NCI-H2029 treated with DMSO at 0.1 percent for 48 hours (cell line): Measurements from ENCODE around the gene IVD.
A peak's percentile ranks its signal among the peaks of the same experiment; 100 is the strongest.

Source experiments
- DNase-seq: peaks from one replicate; lab custom pipeline; 2025; lab: John Stamatoyannopoulos, UW

IVD gene

DNA sequence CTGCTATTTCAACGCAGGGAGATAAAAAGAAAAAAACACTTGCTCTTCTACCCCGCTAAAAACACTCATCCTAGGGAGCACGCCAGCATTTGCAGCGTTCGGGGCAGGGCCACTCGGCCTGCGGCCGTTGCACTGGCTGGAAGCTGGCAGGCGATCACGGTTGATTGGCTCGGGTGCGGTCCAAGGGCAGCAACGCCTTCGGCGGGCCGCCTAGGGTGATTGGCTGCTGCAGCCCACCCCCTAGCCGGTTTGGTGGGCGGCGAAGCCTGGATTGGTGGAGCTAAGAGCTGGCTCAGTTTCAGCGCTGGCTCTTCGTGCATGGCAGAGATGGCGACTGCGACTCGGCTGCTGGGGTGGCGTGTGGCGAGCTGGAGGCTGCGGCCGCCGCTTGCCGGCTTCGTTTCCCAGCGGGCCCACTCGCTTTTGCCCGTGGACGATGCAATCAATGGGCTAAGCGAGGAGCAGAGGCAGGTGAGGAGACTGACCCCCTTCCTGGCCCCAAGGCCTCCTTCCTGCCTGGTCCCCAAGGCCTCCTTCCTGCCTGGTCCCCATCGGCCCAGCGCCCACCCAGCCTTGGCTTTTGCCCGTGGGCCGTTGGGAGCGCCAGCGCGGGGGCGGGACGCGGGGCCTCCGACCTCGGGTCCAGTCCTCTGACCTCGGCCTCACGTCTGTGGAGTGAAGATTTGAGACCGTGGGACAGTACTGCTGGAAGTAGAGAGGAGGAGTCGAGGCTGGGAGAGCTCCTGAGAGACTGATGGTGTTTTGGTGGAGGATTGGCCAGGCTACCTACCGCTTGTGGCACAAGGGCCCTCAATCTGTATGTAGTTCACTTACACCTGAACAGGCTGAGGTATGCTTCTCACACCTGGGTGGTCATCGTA is at the start of gene IVD:
TSS of gene IVD (plus strand) at position 295 of the 881 bp plus-strand sequence. CDS start at position 328, 33 bp downstream.
- DNase-seq, result peak; percentile 60

DNA sequence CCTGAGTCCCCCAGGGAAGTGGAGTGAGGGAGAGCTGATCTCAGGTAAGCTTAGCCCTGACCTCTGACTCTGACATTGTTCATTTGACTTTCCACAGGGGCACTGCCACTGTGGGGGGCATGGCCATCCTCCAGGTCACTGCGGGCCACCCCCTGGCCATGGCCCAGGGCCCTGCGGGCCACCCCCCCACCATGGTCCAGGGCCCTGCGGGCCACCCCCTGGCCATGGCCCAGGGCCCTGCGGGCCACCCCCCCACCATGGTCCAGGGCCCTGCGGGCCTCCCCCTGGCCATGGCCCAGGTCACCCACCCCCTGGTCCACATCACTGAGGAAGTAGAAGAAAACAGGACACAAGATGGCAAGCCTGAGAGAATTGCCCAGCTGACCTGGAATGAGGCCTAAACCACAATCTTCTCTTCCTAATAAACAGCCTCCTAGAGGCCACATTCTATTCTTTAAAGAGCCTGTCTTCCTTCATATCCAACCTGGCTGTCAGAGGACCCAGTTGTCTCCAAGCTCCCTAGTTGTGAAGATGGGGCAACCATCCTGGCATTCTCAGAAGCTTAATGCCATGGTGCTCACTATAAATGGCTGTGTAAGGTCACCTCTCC is 49.5 kb upstream of the IVD start:
- no peak for DNase-seq

DNA sequence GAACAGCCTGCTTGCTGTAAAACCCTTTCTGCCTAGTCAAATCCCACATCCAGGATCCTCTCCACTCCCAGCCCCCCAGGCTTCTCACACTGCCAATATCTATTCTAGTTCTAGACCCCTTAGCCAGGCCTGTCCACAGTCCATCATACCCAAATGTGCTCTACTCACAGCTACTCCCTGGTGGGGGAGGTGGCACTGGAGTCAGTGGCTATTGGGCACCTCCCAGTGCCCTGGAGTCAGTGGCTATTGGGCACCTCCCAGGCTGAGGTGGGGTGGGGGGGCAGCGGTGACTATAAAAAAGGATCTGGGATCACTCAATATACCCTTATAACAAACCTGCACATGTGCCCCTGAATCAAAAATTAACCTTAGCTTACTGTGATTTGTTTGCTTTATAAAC is 48.3 kb upstream of the IVD start:
- DNase-seq, result no peak

DNA sequence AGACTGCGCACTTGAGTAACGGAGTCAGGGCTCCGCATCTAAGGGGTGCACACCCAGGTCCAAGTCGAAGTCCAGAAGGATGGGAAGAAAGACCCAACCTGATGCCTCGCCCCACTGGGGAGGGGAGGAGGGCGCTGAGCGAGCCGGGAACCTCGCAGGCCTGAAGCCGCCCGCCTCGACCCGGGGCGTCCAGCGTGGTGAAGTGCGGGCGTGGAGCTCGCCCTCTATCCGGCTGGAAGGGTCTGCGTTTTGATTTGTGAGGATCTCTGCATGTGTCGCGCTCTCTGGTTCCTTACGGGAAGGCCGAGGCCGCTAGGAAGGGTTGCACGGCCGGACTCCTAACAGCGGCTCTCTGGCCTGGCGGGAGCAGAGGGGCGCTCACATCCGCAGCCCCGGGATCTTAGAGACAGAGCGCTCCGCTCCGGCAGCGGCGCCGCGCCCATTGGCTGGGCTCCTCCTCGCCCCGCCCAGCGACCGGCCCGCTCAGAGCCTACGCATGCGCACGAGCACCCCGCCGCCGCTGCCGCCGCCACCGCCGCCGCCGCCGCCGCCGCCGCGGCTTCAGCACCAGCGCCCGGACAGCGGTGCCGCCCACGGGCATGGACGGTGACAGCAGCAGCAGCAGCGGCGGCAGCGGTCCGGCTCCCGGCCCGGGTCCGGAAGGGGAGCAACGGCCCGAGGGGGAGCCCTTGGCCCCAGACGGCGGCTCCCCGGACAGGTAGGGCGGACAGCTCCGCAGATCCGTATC is 47.7 kb upstream of the IVD start, which contains the start of gene DISP2:
TSS of gene DISP2 (plus strand) at position 497 of the 748 bp plus-strand sequence. CDS start at position 600, 103 bp downstream.
- DNase-seq, result no peak

DNA sequence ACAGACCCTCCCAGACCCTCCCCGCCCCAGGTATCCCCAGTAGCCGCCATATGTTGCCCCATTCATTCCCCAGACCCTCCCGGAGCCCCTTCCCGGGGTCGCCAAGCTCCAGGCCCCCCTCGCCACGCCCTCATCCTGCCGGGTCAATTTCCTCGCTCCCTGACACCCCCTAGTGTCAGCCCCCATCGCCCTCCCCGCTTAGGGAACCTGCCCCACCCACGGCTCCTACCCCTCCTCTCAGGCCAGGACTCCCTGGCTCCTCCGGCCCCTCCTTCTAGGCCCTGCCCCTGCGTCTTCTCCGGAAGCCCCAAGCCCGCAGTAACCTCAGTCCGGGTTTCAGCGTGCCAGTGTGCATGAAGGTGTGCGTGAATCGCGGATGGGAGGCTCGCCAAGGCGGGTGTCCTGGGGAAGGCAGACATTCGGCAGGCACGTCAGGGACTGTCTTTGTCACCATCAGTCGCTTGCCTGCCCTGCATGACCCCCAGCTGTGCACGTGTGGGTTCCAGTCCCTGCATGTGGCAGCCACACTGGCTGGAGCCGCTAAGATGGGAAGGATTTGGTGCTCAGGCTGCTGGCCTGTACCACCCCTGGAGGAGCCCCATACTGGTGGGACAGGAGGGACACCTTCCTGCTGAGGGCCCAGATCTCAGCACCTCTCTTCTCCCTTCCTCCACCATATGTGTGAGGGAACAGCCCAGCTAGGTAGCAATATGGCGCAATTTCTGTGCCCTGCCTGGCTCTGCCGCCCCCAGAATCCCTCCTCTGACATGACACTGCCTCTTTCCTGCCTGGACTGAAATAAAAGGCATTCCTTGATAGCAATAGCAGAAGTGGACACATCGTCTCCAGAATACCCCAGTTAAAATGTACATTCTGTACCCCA is 46.9 kb upstream of the IVD start:
- no peak for DNase-seq

DNA sequence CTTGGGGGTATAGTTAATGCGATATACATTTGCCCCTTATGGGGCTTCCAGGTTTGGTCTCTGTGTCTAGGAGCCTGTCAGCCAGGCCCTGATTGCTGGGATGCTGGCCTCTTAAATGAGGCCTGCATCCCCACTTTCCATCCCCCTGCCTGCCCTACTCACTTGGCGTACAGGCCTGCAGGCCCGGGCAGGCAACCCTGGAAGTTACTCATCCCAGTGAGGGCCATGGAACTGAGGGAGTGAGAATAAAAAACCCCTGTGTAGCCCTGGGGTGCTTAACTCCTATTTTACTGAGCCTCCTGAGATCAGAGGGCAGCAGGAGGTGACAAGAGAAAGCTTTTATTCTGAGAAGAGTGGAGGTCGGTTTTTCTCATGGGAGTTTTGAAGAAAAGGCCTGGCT is 45.6 kb upstream of the IVD start:
- no peak for DNase-seq

DNA sequence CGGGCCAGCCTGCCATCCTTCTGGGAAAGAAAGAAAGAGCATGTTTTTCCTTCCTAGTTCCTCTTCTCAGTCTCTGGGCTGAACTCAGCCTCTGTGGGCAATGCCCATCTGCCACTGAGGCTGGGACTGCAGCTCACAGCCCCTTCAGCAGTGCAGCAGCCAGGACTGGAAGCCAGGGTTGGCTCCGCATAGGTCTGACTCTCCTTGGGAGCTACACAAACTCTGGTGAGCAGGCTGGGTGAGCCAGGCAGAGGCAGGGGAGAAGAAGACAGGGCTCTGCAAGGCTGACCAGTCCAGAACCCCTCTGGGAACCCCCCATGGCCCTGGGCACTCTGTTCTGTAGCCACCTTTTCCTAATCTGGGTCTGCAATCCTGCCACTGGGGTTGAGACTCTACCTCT is 44.0 kb upstream of the IVD start:
- DNase-seq, result no peak

DNA sequence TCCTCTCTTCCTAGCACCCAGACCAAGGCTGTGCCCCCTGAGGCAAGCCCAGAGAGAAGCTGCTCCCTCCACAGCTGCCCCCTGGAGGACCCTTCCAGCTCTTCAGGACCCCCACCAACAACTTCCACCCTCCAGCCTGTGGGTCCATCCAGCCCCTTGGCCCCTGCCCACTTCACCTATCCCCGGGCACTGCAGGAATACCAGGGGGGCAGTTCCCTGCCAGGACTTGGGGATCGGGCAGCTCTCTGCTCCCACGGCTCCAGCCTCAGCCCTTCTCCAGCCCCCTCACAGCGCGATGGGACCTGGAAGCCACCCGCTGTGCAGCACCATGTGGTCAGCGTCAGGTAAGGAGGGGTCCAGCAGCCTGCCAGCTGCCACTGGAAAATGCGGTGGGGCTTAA is 42.0 kb upstream of the IVD start:
- DNase-seq, result no peak

DNA sequence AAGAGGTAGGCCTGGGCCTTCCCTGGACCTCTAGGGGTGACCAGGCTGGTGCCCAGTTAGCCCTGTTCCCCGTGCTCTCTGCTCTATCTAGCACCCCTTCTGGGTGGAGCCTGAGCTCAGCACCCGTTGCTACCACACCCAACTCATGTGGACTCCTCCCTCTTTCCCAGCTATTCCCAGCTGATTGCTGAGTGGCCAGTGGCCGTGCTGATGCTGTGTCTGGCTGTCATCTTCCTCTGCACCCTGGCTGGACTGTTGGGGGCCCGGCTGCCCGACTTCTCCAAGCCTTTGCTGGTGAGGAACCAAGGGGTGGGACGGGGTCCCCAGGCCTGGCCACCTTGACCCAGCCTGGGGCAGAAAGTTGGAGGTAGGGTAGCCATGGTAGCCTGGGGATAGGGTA is 41.3 kb upstream of the IVD start:
- no peak for DNase-seq

DNA sequence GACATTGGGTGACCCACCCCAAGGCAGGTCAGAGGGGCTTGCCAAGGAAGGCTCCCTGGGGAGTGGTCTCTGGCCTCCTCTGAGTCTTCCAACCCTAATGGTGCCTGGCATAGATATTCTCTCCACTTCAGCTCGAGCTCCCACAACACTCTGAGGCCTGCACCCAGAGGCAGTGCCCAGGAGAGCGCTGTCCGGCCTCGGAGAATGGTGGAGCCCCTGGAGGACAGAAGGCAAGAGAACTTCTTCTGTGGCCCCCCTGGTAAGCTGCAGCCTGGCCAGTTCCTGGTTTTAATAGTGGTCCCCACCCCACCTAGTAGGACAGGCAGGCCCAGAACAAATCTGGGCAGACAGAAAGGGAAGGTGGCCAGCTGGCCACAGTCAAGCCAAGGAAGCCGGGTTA is 40.6 kb upstream of the IVD start:
- no peak for DNase-seq

DNA sequence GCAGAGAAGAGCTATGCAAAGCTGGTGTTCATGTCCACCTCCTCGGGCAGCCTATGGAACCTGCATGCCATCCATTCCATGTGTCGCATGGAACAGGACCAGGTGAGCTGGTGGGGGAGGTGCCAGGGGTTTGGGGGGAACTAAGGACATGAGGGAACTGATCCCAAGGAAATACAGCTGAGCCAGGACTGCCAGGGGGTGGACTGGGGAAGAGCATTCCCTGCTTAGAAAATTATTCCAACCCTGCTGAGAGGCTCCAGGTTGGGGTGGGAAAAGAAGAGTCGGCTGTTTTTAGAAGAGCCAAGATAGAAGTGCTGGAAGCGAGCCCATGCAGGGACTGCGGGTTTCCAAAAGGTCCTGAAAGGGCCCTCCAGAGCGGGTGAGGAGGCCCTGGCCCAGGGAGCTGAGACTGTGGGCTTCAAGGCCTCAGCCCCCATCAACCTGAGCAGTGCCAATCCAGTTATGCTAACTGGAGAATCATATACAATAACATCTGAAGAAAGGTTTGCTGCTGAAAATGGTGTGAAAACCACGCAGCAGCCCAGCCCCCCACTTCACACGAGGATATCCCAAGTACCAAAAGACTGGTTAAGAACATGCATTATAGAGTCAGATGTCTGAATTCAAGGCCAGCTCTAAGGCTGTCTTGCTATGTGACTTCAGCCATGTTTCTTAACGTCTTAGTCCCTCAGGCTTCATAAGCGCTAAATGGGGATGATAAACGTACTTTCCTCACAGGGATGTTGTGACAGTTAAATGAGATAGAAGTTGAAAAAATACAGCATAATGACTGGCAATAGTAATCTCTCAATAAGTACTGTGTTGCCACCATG is 39.8 kb upstream of the IVD start:
- DNase-seq, result no peak

DNA sequence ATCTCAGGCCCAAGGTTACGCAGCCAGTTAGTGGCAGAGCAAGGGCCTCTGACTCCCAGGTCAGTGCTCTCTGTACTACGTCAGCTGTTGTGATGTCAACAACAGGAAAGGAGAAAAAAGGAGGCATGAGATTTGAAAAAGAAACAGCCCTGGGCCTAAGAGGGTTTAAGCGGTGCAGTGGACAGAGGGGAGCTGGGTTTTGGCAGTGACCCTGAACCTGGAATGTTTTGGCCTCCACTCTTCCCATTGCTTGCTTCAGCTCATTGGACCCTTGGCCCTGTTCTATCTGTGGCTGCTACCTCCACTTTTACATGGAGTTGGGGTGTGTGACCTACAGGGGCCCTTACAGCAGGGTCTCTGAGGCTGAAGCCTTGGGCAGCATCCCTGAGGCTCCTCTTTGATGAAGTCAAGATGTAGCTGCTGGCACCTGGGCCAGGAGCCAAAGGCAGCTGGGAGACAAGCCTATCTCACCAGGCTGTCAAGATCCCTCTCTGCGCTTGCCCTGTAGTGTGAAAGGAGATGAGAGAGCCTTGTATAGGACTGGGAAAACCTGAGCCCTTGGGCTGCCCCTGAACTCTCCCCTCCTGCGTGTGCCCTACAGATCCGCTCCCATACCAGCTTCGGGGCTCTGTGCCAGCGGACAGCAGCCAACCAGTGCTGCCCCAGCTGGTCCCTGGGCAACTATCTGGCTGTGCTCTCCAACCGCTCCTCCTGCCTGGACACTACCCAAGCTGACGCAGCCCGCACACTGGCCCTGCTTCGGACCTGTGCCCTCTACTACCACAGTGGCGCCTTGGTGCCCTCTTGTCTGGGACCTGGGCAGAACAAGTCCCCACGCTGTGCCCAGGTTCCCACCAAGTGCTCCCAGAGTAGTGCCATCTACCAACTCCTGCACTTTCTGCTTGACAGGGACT is 38.9 kb upstream of the IVD start:
- no peak for DNase-seq

DNA sequence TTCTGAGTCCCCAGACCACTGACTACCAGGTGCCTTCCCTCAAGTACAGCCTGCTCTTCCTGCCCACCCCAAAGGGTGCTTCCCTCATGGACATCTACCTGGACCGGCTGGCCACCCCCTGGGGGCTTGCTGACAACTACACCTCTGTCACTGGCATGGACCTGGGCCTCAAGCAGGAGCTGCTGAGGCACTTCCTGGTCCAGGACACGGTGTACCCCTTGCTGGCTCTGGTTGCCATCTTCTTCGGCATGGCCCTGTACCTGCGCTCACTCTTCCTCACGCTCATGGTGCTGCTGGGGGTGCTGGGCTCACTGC is 38.3 kb upstream of the IVD start:
- DNase-seq, result no peak

DNA sequence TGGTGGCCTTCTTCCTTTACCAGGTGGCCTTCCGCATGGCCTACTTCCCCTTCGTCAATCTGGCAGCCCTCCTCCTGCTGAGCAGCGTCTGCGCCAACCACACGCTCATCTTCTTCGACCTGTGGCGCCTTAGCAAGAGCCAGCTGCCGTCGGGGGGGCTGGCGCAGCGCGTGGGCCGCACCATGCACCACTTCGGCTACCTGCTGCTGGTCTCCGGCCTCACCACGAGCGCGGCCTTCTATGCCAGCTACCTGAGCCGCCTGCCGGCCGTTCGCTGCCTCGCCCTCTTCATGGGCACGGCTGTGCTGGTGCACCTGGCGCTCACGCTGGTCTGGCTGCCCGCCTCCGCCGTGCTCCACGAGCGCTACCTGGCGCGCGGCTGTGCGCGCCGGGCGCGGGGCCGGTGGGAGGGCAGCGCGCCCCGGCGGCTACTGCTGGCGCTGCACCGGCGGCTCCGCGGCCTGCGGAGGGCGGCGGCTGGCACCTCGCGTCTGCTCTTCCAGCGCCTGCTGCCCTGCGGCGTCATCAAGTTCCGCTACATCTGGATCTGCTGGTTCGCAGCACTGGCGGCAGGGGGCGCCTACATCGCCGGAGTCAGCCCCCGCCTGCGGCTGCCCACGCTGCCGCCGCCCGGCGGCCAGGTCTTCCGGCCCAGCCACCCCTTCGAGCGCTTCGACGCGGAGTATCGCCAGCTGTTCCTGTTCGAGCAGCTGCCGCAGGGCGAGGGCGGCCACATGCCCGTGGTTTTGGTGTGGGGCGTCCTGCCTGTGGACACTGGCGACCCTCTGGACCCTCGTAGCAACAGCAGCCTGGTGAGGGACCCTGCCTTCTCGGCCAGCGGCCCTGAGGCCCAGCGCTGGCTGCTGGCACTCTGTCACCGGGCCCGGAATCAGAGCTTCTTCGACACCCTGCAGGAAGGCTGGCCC is 37.6 kb upstream of the IVD start:
- peak; percentile 55 for DNase-seq

DNA sequence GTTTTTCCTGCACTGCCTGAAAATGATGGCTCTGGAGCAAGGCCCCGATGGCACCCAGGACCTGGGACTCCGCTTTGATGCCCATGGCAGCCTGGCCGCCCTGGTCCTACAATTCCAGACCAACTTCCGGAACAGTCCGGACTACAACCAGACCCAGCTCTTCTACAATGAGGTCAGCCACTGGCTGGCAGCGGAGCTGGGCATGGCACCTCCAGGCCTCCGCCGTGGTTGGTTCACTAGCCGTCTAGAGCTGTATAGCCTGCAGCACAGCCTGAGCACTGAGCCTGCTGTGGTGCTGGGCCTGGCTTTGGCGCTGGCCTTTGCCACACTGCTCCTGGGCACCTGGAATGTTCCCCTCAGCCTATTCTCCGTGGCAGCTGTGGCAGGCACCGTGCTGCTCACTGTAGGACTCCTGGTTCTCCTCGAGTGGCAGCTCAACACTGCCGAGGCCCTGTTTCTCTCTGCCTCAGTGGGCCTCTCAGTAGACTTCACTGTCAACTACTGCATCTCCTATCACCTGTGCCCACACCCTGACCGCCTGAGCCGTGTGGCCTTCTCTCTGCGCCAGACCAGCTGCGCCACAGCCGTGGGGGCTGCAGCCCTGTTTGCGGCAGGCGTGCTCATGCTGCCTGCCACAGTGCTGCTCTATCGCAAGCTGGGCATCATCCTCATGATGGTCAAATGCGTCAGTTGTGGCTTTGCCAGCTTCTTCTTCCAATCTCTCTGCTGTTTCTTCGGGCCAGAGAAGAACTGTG is 36.7 kb upstream of the IVD start:
- no peak for DNase-seq

DNA sequence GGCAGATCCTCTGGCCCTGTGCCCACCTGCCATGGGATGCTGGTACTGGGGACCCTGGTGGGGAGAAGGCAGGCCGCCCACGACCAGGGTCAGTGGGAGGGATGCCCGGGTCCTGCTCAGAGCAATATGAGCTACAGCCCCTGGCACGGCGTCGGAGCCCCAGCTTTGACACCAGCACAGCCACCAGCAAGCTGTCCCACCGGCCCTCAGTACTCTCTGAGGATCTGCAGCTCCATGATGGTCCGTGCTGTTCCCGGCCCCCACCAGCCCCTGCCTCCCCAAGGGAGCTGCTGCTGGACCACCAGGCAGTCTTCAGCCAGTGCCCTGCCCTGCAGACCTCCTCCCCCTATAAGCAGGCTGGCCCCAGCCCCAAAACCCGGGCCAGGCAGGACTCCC is 36.1 kb upstream of the IVD start:
- no peak for DNase-seq

DNA sequence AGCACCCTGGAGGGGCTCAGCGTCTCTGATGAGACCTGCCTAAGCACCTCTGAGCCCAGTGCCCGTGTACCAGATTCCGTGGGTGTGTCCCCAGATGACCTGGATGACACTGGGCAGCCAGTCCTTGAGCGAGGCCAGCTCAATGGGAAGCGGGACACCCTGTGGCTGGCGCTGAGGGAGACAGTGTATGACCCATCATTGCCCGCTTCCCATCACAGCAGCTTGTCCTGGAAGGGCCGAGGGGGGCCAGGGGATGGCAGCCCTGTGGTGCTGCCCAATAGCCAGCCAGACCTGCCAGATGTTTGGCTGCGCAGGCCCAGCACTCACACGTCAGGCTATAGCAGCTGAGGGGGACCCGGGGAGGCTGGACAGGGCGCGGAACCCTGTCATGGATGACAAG is 35.6 kb upstream of the IVD start:
- no peak for DNase-seq

DNA sequence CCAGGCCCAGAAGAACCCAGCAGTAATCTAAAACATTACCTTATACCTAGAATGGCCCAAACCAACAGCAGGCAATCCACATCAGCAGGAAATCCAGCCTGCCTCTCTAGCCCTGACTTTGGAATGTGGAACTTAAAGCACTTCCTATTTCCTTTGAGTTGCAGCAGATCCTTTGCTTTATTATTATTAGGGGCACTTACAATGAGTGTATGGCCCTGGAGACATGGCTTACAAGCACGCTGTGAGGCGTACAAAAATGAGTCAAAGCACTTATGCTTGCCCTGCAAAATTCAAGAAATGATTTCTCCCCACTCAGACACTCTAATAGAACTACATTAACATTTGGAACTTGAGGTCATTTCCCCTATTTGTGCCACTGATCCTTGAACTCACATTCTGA is 32.6 kb upstream of the IVD start:
- DNase-seq, result no peak
